Activated CD4-positive, CD25-positive, alpha-beta regulatory T cell (primary cell): Measurements from ENCODE around the gene DHRS1.

Source experiments
- DNase-seq, 4 experiments: peaks; one replicate each; lab custom pipeline; 2025; lab: John Stamatoyannopoulos, UW

Gene DHRS1

DNA sequence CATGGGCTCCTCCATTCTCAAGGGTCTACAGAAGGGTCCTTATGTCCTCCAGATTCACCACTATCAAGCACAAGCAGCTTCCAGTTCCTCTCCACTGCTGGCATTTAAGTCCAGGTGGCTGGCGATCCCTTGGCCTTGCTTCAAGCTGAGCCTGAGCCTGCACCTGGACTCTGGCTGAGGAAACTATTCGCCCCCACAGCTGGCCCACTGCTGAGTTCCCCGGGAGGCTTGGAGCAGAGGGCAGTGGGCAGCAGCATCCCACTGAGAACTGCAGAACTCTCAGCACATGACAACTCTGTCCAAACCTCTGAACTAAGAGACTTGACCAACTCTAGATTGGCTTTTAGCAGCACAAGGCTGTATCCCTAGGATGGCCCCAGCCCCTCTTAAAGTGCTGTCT, 16.8 kb downstream of the DHRS1 start:
- DNase-seq, result no peak

DNA sequence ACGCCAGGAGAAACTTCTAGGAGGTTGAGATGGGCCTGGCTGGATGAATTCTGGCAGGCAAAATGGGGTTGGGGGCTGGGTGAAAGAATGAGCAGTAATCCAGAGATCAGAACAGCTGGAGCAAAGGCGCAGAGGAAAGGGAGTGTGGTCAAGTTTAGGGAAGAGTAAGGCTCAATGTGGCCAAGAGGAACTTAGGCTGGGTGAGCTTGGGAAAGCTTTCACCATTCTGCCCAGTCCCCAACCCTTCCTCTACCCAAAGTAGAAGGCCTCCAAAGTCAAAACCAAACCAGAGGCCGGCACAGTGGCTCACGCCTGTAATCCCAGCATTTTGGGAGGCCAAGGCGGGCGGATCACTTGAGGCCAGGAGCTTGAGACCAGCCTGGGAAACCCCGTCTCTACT, 17.9 kb downstream of the DHRS1 start:
- no peak for DNase-seq

DNA sequence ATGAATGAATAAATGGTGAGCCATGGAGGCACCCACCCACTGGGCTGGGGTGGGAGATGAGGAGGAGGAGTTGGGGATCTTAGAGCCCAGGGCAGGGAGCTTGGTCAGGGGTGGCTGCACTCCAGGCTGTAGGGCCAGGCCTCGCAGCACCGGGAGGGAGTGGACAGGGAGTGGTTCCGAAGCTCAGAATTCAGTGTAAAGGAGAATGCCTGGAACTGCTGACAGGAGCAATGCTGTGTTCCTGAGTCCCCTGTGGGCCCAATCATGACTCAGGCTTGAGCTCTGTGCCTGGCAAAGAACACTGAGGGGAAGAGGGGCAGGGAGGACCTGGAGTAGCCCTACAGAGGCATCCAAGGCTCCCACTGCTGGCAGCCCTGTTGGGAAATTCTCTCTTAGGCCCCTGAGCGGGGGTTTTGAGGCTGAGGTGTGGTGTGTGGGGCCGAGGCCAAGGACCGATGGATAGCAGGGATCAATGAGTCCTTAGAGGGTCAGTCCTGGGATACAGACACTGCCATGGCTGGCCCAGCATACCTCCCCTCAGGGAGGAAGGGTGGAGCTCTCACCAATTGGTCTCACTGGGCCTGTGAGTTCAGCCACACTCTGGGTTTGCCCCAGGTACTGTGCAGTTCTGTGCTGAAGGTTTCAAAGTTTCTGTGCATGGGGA, 18.7 kb downstream of the DHRS1 start:
- DNase-seq, result no peak

DNA sequence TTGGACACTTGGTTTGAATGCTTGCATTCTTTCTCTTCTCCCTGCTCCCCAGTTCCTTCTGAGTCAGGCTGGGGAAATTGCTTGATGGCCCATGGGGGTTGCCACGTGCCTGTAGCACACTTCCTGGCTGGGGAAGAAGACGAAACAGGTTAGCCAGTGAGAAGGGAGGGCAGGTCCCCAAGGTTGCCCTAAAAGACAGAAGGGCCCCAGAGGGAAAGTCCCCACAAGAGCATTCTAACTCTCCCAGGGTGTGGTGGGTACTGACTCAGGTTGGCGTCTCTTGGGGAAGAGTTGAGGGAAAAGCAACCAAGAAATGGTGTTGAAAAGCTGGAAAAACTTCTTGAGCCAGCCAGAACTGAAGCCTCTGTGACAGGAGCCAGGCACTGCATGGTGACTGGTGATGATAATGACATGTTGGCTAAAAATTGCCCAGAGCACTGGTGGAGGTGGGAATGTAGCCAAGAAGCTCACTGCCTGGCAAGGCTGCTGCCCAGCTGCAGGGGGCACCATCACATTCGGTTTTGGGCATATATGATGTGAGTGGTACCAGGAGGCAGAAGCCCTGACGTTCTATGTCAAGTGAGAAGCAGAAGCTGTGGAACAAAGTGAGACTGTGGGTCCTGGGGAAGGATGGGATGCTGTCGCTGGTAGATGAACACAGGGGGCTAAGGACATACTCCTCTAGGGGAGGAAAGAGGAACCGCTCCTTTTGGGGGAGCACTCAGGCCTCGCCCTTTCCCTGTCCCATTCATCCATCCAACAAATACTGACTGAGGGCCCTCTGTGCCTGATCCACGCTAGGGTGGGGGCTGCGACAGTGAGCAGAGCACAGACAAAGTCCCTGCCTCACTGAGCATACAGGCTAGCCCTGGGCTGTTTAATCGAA, 20.0 kb downstream of the DHRS1 start:
- no peak for DNase-seq

DNA sequence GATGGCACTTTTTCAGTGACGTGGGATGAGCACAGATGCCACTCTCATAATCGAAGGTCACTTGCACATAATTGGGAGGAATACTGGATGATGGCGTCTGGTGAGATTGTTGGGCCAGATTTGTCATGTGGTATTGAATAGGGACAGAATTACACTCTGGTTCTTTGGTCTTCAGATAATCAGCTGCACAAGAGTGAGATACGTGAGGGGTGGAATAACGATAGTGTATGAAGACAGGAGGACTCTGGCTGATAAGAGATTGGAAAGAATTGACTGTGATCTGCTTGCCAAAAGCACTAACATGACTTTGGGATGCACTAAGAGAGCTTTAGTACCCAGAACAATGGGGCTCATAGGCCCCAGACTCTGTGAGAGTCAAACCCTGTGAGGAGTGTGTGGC, 21.2 kb downstream of the DHRS1 start:
- DNase-seq, result no peak

DNA sequence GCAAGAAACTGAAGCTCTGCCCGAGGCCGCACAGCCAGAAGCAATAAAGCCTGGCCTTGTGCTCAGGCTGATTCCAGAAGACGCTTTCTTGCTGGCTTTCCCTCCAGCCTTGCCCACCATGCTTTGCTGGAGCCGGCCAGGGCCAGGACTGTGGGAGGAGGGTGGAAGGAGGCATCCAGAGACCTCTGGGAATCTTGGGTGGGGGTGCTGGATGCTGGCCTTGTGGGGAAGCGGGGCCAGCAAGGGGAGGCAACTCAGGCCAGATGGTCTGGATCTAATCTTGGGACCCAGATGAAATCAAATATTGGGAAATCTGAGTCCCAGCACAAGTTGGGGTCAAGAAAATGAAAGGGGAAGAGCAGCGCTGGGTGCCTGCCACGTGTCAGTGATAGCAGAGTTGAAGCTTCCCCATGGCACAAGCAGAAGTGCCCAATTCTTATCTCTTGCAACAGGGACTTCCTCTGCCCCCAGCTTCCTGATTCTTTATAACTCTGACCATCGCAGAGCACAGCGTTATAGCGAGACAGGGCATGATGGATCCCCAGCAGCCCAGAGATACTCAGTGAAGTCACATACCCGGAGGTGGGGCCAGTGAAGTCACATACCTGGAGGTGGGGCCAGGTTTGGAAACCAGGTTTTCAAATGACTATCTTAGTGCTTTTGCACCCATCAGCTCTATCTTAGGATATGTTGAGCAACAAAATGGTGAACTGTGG, 21.8 kb downstream of the DHRS1 start:
- DNase-seq, result no peak

DNA sequence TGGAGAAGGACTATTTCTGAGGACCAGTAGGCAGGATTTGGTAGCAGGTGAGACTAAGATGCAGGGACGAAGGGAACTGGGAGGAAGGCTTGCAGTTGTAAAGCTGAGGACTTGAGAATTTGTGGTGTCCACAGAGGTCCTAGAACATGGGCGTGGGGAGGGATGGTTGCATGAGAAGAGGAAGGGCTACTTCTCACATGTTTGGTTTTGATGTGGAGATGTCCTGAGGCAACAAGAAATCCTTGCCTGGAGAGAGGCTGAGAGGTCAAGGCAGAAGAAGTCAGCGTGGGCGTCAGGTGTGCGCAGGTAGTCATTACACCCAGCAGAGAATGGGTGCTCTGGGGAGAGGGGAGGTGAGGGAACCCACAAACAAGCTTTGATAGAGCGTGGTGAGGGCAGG, 22.5 kb downstream of the DHRS1 start:
- DNase-seq, result no peak

DNA sequence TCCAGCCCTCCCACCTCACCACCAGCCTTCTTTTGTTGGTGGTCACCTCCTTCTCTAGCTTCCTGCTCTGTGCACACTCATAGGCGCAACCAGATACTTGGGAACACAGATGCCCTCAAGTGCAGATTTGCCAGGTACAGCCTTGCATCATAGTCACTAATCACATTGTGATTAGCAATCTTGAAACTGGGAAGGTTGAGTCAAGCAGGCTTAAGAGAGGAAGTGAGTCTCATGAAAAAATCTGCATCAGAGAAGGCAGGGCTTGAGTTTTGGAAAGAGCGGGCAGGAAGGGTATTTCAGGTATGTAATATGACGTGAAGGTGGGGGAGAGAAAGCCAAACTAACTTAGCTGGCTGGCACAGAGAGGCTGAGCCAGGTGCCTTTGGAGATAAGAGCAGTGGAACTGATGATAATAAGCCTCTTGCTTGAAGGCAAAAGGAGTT, 25.5 kb downstream of the DHRS1 start:
- DNase-seq, result no peak

DNA sequence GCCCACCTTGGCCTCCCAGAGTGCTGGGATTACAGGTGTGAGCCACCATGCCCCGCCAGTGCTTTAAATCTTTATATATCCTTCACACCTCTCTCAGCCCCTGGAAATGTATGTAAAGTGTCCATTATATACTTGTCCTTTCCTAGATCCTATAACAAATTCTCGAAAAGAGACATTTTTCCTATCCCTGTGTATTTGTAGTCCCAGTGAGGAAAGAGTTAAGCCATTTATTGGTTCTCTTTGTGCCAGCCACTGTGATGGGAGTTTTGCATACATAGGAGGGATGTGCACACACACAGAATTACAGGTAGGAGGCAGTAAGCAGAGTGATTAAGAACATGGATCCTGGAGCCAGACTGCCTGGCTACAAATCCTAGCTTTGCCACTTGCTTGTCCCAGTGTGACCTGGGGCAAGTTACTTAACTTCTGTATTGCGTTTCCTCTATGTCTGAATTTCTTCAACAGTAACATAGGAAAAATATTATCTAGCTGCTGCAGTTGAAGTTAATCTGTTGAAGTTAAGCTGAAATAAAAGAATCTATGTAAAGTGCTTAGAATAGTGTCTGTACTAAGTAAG, 26.1 kb downstream of the DHRS1 start:
- DNase-seq, result no peak

DNA sequence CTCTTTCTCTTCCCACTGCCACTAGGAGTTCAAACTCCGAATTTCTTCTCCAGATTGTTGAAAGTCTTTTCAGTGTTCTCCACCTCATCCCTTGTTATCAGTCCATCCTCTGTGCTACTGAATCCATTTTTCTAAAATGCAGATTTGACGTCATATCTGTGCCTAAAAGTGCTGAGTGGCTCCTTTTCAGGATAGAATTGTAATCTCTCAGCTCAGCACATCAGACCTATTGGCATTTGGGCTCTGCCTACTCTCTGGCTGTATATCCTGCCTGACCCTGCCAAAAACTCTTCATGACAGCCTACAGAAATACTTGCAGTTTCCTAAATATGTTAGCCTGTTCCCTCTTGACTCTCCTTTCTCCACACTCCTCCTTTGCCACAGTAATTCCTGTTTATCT, 27.1 kb downstream of the DHRS1 start:
- no peak for DNase-seq

DNA sequence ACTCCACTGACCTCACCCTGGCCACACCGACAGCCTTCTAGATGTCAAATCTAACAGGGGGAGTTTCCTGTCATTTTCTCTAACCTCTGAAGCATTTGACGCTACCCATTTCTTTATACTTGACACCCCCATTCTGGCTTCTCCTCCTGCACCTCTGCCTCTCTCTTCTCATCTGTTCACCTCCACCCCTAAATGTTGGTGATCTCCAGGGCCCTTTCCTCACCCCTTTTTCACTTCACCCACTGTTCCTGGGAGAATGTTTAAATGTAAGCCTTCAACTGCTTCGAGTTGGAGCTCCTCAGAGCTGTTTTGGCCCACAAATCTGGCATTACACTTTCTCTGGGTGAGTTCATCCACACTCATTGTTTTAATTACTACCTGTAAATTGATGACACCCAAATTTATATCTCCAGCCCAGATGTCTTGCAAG, 27.7 kb downstream of the DHRS1 start:
- DNase-seq, result no peak

DNA sequence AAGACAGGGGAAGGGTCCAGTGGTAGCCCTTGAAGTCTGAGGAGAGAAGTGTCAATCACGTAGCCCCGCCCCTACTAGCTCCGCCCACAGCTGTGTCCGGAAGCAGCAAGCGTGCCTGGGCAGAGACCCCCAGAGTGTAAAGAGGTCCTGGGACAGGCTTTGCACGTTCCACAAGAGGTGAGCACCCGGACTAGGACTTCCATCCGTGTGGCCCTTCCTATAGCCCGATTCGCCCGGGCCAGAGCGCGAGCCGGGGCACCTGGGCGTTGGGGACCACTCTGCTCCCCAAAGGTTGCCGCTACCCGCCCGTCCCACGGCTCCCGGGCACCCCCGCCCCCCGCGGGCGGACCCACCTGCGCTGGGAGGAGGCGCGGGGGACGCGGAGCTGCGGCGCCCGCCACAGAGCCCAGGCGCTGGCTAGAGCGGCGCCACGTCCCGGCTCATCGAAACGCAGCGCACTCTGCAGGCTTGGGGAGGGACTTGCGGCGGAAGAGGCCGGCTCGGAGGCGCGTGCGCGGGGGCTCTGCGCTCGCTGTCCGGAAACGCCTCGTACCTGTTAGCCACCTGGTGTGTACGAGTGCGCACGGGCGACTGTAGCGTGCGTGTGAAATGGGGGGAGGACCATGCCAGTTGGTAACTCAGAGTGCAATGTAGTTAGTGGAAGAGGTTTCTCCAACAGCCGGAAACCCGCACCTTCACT, 28.3 kb downstream of the DHRS1 start, which contains the start of gene RABGGTA:
Gene RABGGTA (minus strand): TSS at position 464 of the 700 bp plus-strand sequence. CDS start 482 bp downstream, outside the sequence.
- DNase-seq, result peak; percentile 72 to 89 (median 81)

DNA sequence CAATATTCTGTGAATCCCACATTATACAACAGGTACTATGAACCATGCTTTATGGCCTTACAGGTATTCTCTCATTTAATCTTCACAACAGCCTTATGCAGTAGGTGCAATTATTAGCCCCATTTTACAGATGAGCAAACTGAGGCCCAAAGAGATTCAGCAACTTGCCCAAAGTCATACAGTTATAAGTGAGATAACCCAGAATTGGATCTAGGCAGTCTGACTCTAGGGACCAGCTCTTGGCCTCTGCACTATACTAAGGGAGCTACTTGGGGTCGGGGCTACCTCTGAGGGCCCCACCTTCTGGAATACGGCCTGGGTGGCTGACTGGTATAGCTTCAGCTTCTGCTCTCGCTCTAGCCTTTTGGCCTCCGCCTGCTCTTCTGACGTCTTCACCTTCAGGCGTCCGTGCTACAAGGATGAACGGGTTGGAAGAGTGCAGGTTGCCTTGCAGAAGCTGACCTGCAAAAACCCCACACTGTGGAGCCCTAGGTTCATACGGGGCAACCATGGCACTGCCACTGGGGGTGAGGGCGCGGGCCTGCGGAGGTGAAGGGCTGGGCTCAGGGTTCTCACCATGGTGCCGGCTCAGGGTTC, 28.9 kb downstream of the DHRS1 start:
- DNase-seq, result no peak

DNA sequence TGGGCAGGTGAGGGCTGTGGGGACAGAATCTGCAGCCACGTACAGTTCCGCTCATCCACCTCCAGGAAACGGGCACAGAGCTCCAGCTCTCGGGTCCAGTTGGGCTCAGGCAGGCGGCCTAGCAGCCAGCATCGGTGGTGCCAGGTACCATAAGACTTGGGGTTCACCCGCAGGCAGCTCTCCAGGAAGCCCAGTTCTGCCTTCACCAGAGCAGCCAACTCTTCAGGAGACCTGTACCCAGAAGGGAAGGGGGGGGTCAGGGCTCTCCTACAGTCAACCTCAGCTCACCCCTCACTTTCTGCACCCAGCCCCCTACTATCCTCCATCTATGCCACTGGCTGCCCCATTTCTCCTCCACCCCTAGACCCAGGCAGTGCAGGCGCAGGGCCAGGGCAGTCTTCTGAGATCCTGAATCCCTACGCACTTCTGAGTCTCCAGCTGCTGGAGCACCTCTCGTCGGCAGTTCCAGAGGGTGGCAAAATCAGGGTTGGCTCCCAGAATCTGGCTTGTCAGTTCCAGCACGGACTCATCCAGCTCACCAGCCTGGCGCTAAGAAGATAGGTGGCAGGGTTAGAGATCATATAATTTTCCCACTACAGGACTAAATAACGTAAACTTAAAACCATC, 29.6 kb downstream of the DHRS1 start:
- DNase-seq, result no peak

DNA sequence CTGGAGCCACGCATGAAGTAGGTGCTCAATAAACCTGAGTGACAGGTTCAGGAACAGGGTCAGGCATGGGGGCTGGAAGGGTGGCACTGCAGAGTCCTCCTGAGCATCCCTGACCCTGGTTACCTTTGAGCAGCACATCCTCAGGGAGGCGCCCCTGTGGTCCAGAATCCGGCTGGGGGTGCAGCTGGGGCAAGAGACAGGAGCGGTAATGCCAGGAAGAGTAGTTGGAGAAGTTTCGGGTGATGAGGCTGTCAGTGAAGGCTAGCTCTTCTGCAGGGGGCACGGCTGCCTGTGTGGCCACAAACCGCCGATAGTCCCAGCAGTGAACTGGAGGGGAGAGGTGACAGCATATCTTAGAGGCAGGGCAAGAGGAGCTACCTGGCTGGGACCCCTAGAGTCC, 30.2 kb downstream of the DHRS1 start:
- no peak for DNase-seq

DNA sequence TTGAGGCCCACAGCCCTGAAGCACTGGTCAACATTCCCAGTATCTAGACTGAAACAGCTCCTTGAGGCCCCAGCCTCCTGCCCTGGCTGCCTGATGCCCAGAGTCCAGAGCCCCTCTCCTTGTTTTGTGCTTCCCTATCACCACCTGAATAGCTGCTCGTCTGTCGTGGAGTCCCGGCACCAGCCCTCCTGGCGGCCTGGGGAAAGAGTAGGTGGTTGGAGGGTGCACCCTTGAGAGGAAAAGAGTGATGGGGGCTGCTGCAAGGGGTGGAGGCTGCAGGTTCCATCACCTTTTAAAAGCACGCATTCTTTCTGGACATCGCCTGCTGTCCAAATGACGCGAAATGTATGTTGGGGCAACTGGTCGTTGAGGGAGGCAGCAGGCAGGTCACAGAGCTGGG, 31.4 kb downstream of the DHRS1 start:
- no peak for DNase-seq

DNA sequence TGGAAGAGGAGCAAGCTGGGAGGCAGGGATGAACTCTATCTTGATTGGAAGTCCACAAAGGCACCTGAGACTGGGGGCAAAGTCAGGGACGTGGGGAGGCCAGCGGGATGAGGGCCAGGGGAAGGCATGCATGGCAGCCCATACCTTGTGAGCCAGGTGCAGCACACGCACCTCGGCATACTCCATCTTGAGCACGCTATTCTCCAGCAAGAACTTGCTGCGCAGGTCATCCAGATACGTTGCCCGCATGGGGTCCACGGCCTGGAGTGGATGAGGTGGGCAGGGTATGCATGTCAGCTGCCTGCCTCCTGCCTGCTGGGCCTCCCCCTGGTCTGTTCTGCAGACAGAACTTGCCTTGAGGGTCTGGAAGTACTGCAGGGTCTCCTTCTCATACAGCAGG, 32.1 kb downstream of the DHRS1 start:
- no peak for DNase-seq

DNA sequence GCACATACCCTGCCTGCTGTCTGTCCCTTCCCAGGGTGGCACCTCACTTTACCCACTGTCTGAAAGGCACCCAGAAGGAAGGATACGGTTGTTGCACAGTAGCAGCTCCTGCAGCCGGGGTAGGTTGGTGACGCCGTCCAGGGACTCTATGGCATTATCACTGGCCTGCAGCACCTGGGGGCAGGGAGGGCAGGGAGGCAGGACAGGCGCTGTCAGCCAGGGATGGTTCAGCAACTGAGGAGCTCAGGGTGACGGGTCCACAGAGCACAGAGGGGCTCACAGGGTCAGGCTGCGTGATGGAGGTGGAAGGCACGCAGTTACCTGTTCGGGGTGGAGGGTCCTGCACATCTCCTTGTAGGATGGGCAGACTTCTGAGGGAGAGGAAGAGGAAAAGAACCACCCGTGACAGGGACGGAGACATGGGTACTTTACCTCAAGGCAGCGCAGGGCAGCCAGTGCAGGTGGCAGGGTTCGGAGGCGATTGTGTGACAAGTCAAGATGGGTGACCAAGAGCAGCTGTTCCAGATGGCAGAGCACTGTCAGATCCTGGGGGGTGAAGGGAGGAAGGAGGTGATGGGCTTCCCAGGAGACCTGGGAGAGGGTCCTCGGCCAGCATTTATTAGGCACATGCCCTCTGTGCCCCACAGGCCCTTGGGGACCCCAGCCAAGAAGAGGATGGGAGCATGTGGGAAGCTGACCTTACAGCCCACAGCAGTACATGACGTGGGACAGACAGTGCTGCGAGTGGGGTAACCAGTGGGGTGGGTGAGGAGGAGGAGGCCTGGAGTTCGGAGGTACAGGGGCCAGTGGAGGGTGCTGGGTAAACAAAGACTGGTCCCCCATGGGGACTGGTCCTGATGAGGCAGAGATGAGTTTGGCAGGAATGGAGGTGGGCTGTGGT, 33.0 kb downstream of the DHRS1 start:
- no peak for DNase-seq

DNA sequence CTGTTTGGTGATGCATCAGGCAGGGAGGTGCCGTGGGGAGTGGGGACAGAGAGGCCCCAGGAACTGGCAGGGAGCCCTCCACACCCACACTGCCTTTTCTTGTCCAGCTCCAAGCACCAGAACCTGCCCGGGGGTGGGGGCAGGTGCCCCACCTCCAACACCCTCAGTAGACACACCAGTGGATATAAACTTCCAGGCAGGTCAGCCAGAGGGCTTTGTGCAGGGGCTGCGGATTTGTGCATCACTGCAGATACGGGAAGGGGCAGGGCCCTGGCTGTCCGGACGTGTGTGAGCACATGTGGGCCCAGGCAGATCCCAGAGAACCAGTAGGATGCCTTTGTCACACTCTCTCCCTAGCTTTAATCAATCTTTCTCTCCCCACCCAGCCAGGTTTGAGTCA, 35.3 kb downstream of the DHRS1 start:
- DNase-seq, result no peak

DNA sequence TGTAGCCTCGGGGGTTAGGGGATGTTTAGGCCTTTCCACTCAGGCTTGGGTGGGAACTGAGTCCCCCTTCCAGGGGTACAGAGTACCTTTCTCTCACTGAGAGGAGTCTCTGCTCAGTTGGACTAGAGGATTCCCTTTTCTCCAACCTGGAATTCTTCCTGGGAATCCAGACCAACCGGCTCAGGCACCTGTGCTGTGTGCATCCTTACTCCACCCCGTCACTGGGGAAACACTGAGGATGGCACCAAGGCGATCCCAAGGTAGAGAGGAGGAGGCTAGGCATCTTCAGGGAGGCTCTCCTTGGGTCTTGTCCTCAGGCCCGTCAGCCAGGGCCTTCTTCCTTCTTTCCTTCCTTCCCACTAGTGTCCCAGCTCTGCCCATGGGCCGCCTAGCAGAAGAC, 35.7 kb downstream of the DHRS1 start:
- DNase-seq, result no peak
